Measurements from ENCODE around the gene MYLK.
"Not testable (repeated sequence)": the region's sequence is repeated elsewhere in the genome, so short reads cannot be mapped to it uniquely, and the experiment has no call there.

DNA sequence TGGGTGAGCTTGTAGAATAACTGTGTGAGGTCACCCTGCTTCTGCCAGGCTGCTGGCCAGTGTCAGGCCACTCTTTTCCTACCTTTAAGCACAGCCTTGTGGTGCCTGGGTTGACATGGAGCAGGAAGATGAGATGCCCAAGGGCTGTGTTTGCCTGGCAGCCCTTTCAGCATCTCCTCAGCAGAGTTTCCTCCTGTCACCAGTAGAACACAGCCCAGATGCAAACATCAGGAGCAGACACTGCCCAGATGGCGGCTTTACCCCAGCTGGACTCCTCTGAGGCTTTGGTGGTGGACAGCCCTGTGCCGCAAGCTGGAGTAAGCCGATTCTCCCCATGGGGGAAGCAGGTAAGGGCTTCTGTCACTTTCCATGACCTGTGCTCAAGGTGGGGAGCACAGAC lies 180.5 kb downstream of the MYLK start:
- TF ChIP-seq POLR2A (IDR thresholded peaks at IDR 0.05): not testable (repeated sequence)
- TF ChIP-seq, protein P1, sequence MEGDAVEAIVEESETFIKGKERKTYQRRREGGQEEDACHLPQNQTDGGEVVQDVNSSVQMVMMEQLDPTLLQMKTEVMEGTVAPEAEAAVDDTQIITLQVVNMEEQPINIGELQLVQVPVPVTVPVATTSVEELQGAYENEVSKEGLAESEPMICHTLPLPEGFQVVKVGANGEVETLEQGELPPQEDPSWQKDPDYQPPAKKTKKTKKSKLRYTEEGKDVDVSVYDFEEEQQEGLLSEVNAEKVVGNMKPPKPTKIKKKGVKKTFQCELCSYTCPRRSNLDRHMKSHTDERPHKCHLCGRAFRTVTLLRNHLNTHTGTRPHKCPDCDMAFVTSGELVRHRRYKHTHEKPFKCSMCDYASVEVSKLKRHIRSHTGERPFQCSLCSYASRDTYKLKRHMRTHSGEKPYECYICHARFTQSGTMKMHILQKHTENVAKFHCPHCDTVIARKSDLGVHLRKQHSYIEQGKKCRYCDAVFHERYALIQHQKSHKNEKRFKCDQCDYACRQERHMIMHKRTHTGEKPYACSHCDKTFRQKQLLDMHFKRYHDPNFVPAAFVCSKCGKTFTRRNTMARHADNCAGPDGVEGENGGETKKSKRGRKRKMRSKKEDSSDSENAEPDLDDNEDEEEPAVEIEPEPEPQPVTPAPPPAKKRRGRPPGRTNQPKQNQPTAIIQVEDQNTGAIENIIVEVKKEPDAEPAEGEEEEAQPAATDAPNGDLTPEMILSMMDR (IDR thresholded peaks at IDR 0.05): not testable (repeated sequence)
